Upper lobe of left lung (tissue), 4 donors: ENCODE data around the gene ERC1.

Experiments used
- POLR2A ChIP-seq, 4 donors: fragments of 450-650 bp; IDR thresholded peaks; one replicate each; pipeline ENCODE4 v1.5.1; 2016 to 2017; ENCODE audit warnings: antibody characterized with exemption in 4 of 4, mild to moderate bottlenecking in 2 of 4
- POLR2AphosphoS5 ChIP-seq, 2 donors: sonication (generic); formaldehyde crosslinking; IDR thresholded peaks; one replicate each; pipeline ENCODE4 v1.5.1; 2017; ENCODE audit warnings: antibody characterized with exemption in 2 of 2

DNA sequence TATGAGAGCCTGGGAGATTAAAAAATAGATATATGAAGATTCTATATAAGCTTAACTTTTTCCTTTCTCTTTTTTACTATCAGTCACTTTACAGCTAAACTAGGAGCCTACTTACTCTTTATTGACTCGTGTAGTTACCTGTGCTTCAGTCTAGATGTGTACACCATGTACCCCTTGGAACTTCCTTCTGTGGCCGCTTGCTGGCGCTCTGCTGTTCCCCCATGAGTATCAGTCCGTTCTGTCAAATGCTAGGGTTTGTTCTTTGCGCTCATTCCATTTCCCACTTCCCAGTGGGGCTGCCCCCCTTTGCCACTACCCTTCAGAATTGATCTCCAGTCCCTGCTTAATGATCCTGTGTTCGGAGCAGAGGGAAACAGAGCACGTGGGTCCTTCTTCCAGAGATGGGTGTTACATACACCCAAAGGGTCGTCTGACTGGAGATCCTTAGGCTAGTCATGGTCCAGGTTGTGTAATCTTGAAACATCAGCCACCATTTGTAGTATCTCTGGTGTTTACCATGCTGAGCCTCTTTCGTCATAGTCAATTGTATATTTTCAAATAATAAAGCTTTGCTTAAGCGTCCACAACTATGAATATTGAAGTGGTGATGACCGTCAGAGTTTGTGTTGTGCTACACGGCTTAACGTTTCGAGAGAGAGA lies 443.4 kb downstream of the ERC1 start:
- TF ChIP-seq POLR2A (IDR thresholded peaks at IDR 0.05), result no peak
- no peak for TF ChIP-seq POLR2AphosphoS5 (IDR thresholded peaks at IDR 0.05)
